GM18868 (cell line): Measurements from ENCODE around the gene FMO2.

ENCODE experiments used
- ATAC-seq: cut with Tn5 transposase; IDR thresholded peaks from one replicate; pipeline ENCODE4 v1.9.1; 2021; ENCODE audit warnings: mild to moderate bottlenecking, moderate library complexity; ENCODE audit not compliant: unreplicated experiment

FMO2 gene

DNA sequence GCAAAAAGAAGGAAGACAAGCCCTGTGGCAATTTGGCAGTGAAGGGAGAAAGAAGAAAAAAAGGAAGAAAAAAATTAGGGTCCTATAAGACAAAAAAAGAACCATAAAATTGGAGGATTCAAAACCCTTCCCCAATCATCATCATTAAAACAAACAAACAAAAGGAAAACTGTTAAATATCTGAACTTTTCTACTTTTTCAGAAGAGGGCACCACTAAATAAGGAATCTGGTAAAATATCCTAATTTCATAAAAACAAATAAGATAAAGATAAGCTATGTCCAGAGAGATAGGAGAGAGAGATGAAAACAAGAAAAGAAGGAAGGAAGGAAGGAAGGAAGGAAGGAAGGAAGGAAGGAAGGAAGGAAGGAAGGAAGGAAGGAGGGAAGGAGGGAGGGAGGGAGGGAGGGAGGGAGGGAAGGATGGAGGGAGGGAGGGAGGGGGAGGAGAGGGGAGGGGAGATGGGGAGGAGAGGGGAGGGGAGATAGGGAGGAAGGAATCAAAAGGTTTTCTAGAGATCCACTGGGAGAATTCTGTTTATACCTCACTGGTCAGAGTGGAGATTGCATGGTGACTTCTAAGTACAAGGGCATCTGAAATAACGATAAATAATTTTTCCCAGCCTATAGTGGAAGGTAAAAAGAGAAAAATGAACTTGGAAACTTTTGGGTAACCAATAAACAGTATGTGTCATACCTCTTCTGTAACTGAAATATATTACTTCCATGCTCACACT, 10.4 kb upstream of the FMO2 start:
- no peak for ATAC-seq

GRCh38 chr1:171177261-171177660, 7.8 kb upstream of the FMO2 start:
- no peak for ATAC-seq

DNA sequence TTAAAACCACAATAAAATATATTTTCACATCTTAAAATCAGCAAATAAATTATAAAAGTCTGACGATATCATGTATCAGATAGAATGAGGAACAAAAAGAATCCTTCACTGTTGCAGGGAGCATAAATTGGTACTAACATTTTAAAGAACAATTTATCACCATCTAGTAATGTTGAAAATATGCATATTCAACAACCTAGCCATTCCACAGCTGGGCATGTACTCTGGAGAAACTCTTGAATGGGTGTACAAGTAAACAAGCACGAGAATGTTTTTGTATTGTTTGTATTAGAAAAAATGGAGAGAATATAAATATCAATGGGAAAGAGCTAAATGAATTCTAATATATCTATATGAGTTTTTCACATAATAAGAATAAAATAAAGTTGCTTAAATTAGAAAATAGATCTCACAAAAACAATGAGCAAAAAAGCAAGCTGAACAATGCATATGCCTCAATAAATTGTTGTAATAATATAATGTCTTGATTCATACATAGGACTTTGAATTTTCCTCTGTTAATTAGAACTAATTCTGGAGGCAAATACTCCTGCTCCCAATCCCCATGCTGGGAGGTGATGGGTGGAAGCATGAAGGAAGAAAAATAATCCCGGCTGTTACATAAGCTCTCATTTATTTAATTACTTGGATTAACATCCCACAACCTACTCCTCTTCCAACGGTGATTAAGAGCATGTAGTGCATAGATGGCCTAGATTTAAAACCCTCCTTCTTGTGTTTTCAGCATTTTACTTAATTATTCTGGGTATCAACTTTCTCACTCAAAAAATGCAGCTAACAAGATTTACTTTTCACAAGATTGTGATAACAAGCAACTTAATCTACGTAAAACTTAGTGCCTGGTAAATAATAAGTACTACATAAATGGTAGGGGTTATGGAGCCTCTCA, 5.5 kb upstream of the FMO2 start:
- ATAC-seq, result no peak

DNA sequence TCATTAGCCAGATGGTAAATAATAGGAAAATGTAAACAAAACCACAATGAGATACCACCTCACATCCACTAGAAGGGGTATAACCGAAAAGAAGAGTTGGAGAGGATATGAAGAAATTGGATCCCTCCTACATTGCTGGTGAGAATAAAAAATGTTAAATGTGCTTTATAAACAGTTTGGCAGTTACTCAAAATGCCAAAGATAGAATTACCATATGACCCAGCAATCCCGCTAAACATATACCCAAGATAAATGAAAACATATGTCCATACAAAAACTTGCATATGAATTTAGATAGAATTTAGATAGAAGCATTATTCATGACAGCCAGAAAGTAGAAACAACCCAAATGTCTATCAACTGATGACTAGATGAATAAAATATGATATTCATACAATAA, 4.4 kb upstream of the FMO2 start:
- no peak for ATAC-seq

DNA sequence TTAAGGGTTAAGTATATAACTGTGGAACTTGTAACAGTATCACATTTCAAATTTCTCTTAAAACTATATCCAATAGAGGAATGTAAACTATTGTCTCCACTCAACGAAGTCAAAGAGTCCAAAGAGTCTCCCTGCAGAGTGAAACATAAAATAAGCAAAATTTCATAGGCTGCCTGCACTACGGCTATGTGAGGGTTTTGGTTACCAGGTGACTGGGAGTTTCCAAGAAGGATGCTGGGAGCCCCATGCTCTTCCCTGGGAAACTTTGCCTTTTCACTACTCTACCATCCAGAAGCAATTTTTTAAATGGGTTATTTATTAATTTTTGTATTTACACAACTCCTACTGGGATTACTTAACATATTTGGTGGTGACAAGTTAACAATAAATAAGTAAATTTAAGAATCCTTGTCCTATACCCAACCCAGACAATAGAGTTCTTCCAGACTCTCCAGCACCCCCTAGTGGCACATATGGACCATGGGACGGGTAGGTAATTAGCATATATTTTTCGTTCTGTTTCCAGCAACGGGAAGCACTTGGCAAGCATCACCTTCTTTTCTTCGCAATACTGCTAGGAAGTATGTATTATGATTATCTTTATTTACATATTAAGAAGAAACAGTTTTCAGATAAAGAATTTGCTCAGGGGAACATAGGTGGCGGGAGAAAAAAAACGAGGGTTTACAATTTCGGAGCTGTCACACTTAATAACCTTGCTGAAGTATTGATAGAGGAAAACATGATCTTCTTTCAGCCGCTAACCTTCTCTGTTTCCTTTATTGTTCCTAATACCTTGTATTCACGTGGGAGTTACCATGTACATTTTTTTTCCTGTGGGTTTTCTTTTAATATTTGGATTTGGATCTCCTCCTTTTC, 3.5 kb downstream of the FMO2 start:
- peak; percentile 94 for ATAC-seq

DNA sequence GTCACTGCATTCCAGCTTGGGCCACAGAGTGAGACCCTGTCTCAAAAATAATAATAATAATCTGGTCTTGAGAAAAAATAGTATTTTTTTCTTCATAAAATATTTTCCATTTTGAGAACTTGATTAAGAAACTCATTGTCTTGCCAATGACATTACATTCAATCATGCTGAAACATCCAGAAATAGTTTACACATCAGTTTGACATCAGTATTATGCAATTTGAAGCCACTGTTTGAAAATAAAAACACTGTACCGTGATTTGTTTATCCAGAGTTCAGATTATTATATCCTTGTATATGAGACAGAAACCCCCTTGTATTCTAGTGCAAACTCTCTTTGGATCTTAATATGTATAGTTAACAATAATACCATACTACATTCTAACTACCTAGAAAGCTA, 6.9 kb downstream of the FMO2 start:
- no peak for ATAC-seq

DNA sequence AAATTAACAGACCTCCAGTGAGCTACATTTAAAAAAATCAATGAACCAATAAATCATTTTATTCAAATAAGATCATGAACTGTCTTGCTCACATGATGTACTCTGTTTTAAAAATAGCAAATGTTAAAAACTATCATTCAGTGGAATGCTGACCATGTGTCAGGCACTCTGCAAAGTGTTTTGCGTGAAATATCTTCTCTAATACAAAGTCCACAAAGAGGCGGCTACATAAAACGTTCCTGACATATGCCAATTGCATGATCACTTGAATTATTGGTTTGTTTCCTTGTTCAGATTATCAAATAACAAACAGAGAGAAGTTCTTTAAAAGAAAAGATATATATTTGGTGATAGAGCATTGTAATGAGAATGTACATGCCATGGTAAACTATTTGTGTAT, 10.7 kb downstream of the FMO2 start:
- no peak for ATAC-seq

GRCh38 chr1:171196351-171196750, 11.3 kb downstream of the FMO2 start:
- no peak for ATAC-seq

DNA sequence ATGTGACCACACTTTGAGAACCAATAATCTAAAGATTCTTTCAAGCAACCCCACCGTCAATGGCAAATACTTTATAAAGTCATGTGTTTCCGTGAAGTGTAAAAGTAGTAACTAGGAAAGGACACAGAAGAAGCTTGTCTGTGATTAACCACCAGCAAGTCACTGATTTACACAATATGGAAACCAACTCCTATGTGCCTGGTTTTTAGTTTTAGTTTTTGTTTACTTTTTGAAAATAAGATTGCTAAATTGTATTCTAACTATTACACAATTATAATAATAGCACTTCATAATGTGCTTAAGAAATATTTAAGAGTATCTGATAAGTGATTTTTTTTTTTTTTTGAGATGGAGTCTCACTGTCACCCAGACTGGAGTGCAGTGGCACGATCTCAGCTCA, 13.0 kb downstream of the FMO2 start:
- ATAC-seq, result no peak

GRCh38 chr1:171204296-171204695, 19.2 kb downstream of the FMO2 start:
- ATAC-seq, result no peak

- ATAC-seq, result no peak
Observed at GRCh38 chr1:171206204-171206977, 21.3 kb downstream of the FMO2 start.

DNA sequence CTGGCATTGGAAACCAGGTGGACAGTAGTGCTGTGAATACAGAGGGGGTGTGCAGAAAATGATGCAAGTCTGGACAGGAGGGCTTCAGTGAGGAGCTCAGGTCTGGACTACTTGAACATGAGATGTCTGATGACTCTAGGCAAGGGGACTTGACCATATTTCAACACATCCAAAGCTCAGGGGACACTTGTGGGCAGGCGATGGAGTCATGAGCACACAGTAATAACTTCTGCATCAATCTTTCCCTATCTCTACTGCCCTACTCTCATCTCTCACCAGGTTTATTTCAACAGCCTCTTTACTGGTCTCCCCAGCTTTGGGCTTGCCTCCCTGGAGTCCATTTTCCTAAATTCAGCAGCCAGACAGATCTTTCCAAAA, 21.9 kb downstream of the FMO2 start:
- no peak for ATAC-seq

- no peak for ATAC-seq
Observed at GRCh38 chr1:171207377-171207776, 22.3 kb downstream of the FMO2 start.

DNA sequence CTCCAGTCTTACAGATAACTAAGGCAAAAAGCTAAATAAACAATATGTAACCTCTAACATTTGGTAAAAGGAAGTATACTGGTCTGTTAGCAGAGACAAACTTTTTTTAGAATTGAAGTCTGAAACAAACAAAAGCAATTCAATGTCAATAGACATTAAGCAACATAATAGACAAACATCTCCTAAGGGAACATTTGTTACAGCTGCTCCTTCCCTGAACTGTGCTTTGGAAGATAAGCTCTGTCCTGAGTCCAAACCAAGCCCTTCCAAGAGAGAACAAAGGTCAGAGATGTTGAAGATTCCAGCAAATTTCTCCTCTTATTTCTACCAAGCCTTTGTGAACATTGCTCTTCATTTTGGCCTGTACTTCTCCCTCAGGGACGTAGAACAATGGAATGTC, 25.3 kb downstream of the FMO2 start:
- ATAC-seq, result no peak

DNA sequence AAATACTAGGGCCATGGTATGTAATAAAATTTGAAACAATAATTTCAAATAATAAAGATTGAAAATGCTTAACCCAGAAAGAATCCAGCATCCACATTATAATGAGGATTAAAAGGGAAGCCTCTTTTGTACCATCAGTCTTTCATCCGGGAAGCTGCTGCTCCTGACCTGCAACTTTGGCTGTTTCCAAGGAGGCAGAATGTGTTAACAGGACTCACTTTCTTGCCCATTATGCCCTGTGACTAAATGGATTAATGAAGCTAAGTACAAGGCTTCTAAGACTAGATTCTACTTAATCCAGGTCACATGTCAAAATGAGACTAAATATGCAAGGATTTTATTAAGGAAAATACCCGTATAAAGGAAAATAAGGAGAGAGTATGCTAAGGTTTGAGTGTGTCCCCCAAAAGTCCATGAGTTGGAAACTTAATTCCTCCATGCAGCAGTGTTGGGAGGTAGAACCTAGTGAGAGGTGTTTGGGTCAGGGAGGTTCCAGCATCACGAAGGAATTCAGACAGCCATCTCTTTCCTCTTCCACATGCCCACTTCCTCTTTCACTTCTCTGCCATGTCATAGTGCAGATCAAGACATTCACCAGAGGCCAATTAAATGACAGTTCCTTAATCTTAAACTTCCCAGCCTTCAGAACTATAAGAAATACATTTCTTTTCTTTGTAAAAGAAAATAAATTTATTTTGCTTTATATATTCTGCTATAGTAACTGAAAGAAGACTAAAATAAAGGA, 27.7 kb downstream of the FMO2 start:
- peak; percentile 52 for ATAC-seq

DNA sequence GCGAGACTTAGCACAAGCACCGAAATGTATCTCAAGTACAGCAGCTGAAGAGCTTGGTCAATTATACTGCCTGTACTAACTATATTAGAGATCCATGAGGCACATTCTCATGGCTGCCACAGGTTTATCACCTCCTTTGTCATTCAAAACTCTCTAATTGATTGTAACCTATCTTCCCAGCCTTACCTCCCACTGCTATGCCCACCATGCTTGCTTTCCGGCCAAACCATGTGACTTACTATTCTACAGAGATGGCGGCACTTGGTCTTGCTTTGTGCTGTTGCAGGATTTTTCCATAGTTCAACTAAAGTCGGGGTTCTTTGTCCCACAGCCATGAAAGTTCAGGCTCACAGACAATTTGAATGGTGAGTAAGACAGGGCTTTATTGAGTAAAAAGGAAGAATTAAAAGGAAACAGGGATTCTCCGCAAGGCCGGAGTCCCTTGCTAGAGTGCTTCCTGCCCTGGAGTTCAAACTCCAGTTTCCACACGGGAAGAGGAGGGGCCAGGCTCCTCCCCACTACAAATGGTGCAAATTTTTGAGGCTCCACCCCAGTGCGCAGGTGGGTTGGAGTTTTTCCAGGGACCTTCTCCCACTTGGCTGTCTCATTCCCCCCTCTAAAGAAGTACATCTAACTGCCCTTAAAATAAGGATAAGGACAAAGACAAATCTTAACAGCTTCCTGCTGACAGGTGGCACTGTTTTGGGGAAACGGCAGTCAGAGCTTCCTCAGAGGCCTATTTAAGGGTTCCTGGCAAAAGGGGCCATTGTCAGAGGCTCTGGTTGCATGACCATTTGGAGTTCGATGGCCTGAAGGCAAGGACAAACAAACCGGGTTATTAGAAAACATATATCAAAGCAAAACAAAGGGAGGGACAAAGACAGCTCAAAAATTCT, 28.7 kb downstream of the FMO2 start:
- ATAC-seq, result no peak

GRCh38 chr1:171217658-171218443, 32.8 kb downstream of the FMO2 start:
- no peak for ATAC-seq

- no peak for ATAC-seq
Observed at GRCh38 chr1:171218661-171219060, 33.6 kb downstream of the FMO2 start.
